Nephron (organoid): ENCODE data around the gene TMEM181.

Experiments used
- H3K27ac Mint-ChIP-seq, 3 experiments: 2 replicates each; pipeline ENCODE4 v1.8.0; 2020; ENCODE audit warnings: mixed read lengths in 3 of 3, mild to moderate bottlenecking in 2 of 3, moderate library complexity in 1 of 3
- H3K27me3 Mint-ChIP-seq: 2 replicates; pipeline ENCODE4 v1.8.0; 2021; ENCODE audit warnings: low read depth, mild to moderate bottlenecking, moderate library complexity, mixed read lengths
- H3K36me3 Mint-ChIP-seq: 2 replicates; pipeline ENCODE4 v1.8.0; 2020; ENCODE audit warnings: low read depth, mixed read lengths
- H3K4me1 Mint-ChIP-seq: 2 replicates; pipeline ENCODE4 v1.8.0; 2020; ENCODE audit warnings: mixed read lengths
- H3K4me3 Mint-ChIP-seq, 3 experiments: 2 replicates each; pipeline ENCODE4 v1.8.0; 2020; ENCODE audit warnings: mild to moderate bottlenecking in 3 of 3, mixed read lengths in 3 of 3, moderate library complexity in 2 of 3
- H3K9me3 Mint-ChIP-seq: 2 replicates; pipeline ENCODE4 v1.8.0; 2020; ENCODE audit warnings: mixed read lengths
- TF ChIP-seq, protein P1 (sequence below), 3 experiments: fragments of 200-600 bp; sonication (generic); IDR thresholded peaks; one replicate each; pipeline ENCODE4 v1.5.0; 2021; ENCODE audit warnings: antibody characterized with exemption in 3 of 3; ENCODE audit not compliant: unreplicated experiment in 3 of 3

The TMEM181 gene

DNA sequence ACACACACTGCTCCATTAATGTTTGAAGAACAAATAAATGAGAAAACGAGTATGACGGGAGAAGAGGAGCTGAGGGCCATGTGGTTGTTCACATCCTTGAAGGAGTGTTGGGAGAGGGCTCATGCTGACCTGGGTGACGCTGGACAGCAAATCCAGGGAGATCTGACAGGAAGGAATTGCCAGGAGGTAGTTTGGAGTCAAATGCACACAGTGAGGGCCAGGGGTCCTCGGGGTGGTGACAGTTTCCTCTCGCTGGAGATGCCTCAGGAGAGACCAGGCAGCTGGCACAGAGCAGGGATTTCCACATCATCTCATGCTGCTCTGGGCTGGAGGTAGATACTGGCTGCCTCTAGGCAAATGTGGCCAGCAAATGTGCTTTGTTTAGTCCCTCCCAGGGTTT is 2.0 kb upstream of the TMEM181 start:
- Mint-ChIP-seq H3K27me3 (peaks cover 3% of the 10 kb centered on the region), H3K4me1 (peaks cover 26% of the 10 kb centered on the region), H3K4me3 (peak overlapping the region; percentile 55 to 87 (median 76)), H3K9me3 (no peaks in the 10 kb centered on the region), H3K27ac (no peak overlapping the region), H3K36me3 (no peaks in the 10 kb centered on the region)
- TF ChIP-seq, protein P1, sequence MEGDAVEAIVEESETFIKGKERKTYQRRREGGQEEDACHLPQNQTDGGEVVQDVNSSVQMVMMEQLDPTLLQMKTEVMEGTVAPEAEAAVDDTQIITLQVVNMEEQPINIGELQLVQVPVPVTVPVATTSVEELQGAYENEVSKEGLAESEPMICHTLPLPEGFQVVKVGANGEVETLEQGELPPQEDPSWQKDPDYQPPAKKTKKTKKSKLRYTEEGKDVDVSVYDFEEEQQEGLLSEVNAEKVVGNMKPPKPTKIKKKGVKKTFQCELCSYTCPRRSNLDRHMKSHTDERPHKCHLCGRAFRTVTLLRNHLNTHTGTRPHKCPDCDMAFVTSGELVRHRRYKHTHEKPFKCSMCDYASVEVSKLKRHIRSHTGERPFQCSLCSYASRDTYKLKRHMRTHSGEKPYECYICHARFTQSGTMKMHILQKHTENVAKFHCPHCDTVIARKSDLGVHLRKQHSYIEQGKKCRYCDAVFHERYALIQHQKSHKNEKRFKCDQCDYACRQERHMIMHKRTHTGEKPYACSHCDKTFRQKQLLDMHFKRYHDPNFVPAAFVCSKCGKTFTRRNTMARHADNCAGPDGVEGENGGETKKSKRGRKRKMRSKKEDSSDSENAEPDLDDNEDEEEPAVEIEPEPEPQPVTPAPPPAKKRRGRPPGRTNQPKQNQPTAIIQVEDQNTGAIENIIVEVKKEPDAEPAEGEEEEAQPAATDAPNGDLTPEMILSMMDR (IDR thresholded peaks at IDR 0.05; ENCODE audit: unreplicated experiment in 3 of 3), result no peak

DNA sequence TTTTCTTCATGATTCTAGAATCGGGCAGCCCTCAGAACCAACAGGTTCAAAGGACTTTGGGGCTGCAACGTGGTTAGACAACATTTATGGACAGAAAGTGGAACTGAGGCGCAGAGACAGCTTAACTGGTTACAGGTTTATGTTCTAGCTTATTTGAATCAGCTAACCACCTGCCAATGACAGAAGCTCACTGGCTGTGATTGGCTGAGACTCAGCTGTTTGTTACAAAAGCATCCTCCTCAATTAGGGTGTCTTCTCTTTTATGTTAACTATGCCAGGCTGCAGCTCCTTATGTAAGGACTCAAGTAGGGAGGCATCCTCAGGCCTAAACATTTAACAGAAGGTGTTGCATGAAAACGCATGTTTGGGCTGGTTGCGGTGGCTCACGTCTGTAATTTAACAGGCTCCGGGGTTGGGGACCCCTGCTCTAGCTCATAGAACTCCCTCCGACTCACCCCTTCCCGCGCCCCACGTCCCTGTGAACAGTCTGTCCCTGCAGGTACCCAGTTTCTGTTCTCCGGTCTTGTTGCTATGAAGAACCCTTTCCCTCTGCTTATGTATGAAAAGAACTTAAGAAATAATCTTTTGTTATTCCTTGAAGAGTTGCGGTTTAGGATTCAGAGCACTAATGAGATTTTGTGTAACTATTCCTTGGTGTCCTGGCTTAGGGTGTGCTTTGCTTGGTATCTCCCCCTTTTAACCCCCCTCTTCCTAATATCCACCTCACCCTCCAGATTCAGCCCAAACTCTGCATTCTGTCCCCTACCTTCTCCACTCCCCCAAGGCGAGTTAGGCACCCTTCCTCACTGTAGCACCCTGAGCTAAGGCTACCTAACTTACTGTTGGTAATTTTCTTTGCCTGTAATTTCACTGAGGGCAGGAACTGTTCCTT is 1.2 kb upstream of the TMEM181 start:
- H3K27me3 Mint-ChIP-seq, result peaks cover 3% of the 10 kb centered on the region
- H3K9me3 Mint-ChIP-seq, result no peaks in the 10 kb centered on the region
- no peaks in the 10 kb centered on the region for H3K36me3 Mint-ChIP-seq
- TF ChIP-seq, protein P1 (IDR thresholded peaks at IDR 0.05; ENCODE audit: unreplicated experiment in 3 of 3), result no peak
- peaks cover 26% of the 10 kb centered on the region for H3K4me1 Mint-ChIP-seq
- peak overlapping the region; percentile 12 to 62 (median 52) for H3K27ac Mint-ChIP-seq
- peak overlapping the region; percentile 76 to 87 (median 84) for H3K4me3 Mint-ChIP-seq

- TF ChIP-seq, protein P1 (IDR thresholded peaks at IDR 0.05; ENCODE audit: unreplicated experiment in 3 of 3), result no peak
- H3K27ac Mint-ChIP-seq, result peak overlapping the region; percentile 12 to 62 (median 52)
- H3K27me3 Mint-ChIP-seq, result peaks cover 3% of the 10 kb centered on the region
- no peaks in the 10 kb centered on the region for H3K9me3 Mint-ChIP-seq
- peaks cover 26% of the 10 kb centered on the region for H3K4me1 Mint-ChIP-seq
- no peaks in the 10 kb centered on the region for H3K36me3 Mint-ChIP-seq
- H3K4me3 Mint-ChIP-seq, result peak overlapping the region; percentile 76 to 87 (median 84)
Measured at GRCh38 chr6:158559338-158559894, 475 bp upstream of the TMEM181 start.

- TF ChIP-seq, protein P1 (IDR thresholded peaks at IDR 0.05; ENCODE audit: unreplicated experiment in 3 of 3), result no peak
- Mint-ChIP-seq H3K27me3 (peaks cover 3% of the 10 kb centered on the region), H3K9me3 (no peaks in the 10 kb centered on the region), H3K27ac (peak overlapping the region; percentile 66 to 95 (median 68)), H3K4me3 (peak overlapping the region; percentile 96 to 98 (median 98)), H3K36me3 (no peaks in the 10 kb centered on the region), H3K4me1 (peaks cover 20% of the 10 kb centered on the region)
Measured at GRCh38 chr6:158560836-158561320, 987 bp downstream of the TMEM181 start.

GRCh38 chr6:158561321-158561884 is 1.5 kb downstream of the TMEM181 start:
- H3K4me3 Mint-ChIP-seq, result peak overlapping the region; percentile 96 to 98 (median 98)
- peaks cover 3% of the 10 kb centered on the region for H3K27me3 Mint-ChIP-seq
- no peaks in the 10 kb centered on the region for H3K9me3 Mint-ChIP-seq
- no peaks in the 10 kb centered on the region for H3K36me3 Mint-ChIP-seq
- peak overlapping the region; percentile 66 to 95 (median 68) for H3K27ac Mint-ChIP-seq
- peaks cover 20% of the 10 kb centered on the region for H3K4me1 Mint-ChIP-seq
- TF ChIP-seq, protein P1 (IDR thresholded peaks at IDR 0.05; ENCODE audit: unreplicated experiment in 3 of 3), result no peak
